Left ventricle myocardium inferior (tissue), 1 donor: ENCODE results near the gene TEKT5. TPM values are rescaled to one million over a fixed set of nuclear protein-coding genes. Genes with fewer than 3 reads are reported as not detected.
"Not testable (repeated sequence)": the region's sequence is repeated elsewhere in the genome, so short reads cannot be mapped to it uniquely, and the experiment has no call there.

Experiments used
- DNase-seq: peaks from one replicate; pipeline ENCODE4 v3.0.0-alpha.2; 2020
- H3K27ac ChIP-seq: fragments of 200-600 bp; replicated peaks from 2 replicates; pipeline ENCODE4 v1.8.0; 2021
- H3K27me3 ChIP-seq: fragments of 200-600 bp; 2 replicates; pipeline ENCODE4 v1.8.0; 2021; ENCODE audit warnings: low read depth
- H3K36me3 ChIP-seq: fragments of 200-600 bp; 2 replicates; pipeline ENCODE4 v1.8.0; 2021
- H3K4me1 ChIP-seq: fragments of 200-600 bp; 2 replicates; pipeline ENCODE4 v1.8.0; 2021
- H3K4me3 ChIP-seq: fragments of 200-600 bp; 2 replicates; pipeline ENCODE4 v1.8.0; 2021; ENCODE audit warnings: mild to moderate bottlenecking, moderate library complexity
- H3K9me3 ChIP-seq: fragments of 200-600 bp; replicated peaks from 2 replicates; pipeline ENCODE4 v1.8.0; 2021
- intact Hi-C: fragments of 100-400 bp; cut with micrococcal nuclease; formaldehyde crosslinking; loops from one replicate; pipeline ENCODE4 v1.11.0; 2022
- total RNA-seq: library from RNA; stranded (reverse); fragmentation: NEBNext Ultra II Directional; extraction: Animal tissue kit (Norgen Biotek cat#: 25700); gene quantifications from one replicate; pipeline ENCODE4 v1.2.1, GENCODE V29; 2021
- TF ChIP-seq, protein P1 (sequence below): fragments of 200-600 bp; IDR thresholded peaks from 2 replicates; pipeline ENCODE4 v1.8.0; 2021; ENCODE audit warnings: antibody characterized with exemption, mild to moderate bottlenecking, borderline replicate concordance
- donor health status: DM: no; HTN: yes; CAD: no; lungs with severe emphysema.

TEKT5 gene
- total RNA-seq, 1 donor from 2014 or later: not detected

DNA sequence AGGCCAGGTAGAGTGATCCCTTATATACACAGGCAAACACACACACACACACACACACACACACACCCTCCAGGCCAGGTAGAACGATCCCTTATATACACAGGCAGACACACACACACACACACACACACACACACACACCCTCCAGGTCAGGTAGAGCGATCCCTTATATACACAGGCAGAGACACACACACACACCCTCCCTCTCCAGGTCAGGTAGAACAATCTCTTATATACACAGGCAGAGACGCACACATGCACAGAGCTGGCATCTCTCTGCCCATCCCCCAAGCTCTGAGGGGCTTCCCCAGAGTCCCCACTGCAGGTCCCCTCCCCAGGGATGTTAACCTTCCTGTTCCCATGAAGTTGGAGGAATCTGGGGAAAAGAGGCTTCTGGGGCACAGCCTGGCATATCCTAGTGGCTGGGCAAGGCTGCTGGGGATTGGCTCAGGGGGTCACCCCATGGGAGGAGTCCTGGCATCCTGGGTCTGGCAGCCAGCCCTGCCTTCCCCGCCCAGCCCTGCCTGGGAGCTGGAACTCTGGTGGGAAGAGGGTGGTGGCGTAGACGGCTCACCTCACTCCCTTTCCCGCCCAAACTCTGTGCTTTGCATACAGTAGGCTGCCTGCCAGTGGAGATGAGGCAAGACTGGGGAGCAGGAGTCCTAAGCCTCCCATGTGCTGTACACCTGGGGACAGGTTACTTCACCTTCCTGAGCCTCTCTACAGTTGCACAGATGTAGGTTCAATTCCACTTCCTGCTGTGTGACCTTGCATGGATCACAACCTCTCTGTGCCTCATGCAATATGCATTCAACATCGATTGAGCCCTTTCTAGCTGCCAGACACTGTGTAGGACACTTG lies 41.8 kb downstream of the TEKT5 start:
- TF ChIP-seq, protein P1, sequence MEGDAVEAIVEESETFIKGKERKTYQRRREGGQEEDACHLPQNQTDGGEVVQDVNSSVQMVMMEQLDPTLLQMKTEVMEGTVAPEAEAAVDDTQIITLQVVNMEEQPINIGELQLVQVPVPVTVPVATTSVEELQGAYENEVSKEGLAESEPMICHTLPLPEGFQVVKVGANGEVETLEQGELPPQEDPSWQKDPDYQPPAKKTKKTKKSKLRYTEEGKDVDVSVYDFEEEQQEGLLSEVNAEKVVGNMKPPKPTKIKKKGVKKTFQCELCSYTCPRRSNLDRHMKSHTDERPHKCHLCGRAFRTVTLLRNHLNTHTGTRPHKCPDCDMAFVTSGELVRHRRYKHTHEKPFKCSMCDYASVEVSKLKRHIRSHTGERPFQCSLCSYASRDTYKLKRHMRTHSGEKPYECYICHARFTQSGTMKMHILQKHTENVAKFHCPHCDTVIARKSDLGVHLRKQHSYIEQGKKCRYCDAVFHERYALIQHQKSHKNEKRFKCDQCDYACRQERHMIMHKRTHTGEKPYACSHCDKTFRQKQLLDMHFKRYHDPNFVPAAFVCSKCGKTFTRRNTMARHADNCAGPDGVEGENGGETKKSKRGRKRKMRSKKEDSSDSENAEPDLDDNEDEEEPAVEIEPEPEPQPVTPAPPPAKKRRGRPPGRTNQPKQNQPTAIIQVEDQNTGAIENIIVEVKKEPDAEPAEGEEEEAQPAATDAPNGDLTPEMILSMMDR: no peak
- Histone ChIP-seq H3K4me3 (no peak overlapping the region), H3K27ac (no peak overlapping the region), H3K9me3 (no peaks in the 10 kb centered on the region), H3K36me3 (no peaks in the 10 kb centered on the region), H3K4me1 (no peaks in the 10 kb centered on the region), H3K27me3 (no peaks in the 10 kb centered on the region)
- no peak for DNase-seq
- intact Hi-C loops: no loop called here

DNA sequence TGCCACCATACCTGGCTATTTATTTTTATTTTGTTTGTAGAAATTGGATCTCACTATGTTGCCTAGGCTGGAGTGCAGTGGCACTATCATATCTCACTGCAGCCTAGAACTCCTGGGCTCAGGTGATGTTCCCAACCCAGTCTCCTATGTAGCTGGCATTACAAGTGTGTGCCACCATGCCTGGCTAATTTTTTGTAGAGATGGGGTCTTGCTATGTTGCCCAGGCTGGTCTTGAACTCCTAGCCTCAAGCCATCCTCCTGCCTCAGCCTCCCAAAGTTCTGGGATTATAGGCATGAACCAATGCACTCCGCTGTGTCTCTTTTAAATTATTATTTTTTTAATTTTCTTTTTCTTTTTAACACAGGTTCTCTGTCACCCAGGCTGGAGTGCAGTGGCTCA lies 45.6 kb downstream of the TEKT5 start:
- H3K4me1 ChIP-seq, DNase-seq, H3K9me3 ChIP-seq, H3K36me3 ChIP-seq, intact Hi-C loops, H3K27ac ChIP-seq, H3K27me3 ChIP-seq, H3K4me3 ChIP-seq: not testable (repeated sequence)

DNA sequence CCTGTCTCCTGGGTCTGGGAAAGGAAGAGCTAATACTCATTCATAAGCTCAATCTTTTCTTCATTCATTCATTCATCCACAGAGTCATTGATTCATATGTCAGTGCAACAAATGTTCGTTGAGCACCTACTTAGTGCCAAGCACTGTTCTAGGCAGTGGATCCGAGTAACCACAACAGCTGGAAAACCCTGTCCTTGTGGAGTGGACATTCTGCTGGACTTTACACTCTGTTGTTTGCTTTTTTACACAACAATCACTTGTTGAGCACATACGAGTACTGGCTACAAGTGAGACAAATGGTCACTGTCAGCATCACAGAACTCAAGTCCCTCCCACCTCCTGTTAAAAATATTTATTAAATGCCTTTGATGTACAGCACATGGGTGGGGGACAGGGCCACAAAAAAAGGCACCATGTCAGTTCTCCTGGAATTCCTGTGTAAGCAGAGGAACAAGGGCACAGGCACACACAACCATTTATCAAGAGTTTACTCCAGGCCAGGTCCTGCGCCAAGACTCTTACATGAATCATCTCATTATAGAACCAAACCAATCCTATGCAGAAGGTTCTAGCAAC lies 46.9 kb downstream of the TEKT5 start:
- TF ChIP-seq, protein P1: no peak
- no peak for DNase-seq
- Histone ChIP-seq H3K36me3 (no peaks in the 10 kb centered on the region), H3K4me1 (no peaks in the 10 kb centered on the region), H3K27me3 (no peaks in the 10 kb centered on the region), H3K27ac (no peak overlapping the region), H3K9me3 (no peaks in the 10 kb centered on the region), H3K4me3 (no peak overlapping the region)
- intact Hi-C loops: no loop called here

DNA sequence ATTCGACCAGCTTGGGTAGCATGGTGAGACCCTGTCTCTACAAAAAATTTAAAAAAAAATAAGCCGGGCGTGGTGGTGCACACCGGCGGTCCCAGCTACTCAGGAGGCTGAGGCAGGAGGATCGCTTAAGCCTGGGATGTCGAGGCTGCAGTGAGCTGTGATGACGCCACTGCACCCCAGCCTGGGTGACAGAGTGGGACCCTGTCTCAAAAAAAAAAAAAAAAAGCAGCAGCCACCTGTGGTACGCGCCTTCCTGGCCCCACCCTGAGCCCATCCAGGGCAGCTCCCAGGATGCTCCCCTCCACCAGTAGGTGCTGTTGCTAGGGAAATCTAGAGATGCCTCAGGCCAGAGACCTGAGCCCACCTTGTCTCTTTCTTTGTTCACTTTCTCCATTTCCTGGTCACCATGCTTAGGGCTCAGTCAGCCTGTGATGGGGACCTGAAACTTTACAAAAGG lies 47.4 kb downstream of the TEKT5 start:
- TF ChIP-seq, protein P1: no peak
- H3K9me3 ChIP-seq: no peaks in the 10 kb centered on the region
- intact Hi-C loops: no loop called here

DNA sequence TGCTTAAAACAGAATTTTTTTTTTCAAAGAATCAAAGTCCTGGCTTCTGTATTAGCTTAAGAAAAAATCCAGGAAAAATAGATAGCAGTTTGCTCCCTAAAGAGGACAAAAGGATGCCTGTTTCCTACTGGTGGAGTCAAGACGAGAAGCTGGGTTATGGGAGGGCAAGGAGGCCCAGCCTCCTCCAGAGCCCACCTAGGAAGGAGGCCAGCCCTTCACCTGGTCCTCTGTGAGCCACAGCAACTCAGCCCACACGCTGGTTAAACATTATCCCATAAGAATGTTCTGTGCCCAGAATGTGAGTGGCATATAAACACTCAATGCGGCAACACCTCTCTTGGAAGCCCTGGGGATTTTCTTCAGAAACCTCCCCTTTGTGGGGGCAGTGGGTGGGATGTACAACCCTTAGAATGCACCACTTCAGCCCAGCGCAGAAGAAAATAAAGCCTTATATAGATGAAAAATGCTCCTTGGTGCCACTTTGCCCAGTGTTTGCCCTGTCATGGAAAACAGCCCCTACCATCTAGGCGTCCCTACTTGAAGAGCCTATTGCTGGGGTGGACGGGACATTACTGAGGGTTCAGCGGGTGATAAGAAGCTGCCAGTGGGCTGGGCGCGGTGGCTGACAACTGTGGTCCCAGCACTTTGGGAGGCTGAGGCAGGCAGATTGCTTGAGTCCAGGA lies 48.0 kb downstream of the TEKT5 start:
- intact Hi-C loops: no loop called here

More for the DNA sequence above, 47.4 kb downstream of the TEKT5 start:
- Histone ChIP-seq H3K36me3 (no peaks in the 10 kb centered on the region), H3K4me3 (no peak overlapping the region), H3K27me3 (no peaks in the 10 kb centered on the region), H3K27ac (no peak overlapping the region), H3K4me1 (peaks cover 2% of the 10 kb centered on the region)
- no peak for DNase-seq

More for the DNA sequence above, 48.0 kb downstream of the TEKT5 start:
- H3K4me1 ChIP-seq: peaks cover 7% of the 10 kb centered on the region
- H3K27me3 ChIP-seq: no peaks in the 10 kb centered on the region
- H3K36me3 ChIP-seq: no peaks in the 10 kb centered on the region
- H3K27ac ChIP-seq: no peak overlapping the region
- DNase-seq: no peak
- TF ChIP-seq, protein P1: no peak
- no peaks in the 10 kb centered on the region for H3K9me3 ChIP-seq
- H3K4me3 ChIP-seq: no peak overlapping the region
